SK-N-MC (cell line): ENCODE results near the gene CALN1.

Experiments
- EZH2 ChIP-seq: fragments of 200-600 bp; sonication (generic); IDR thresholded peaks from one replicate; pipeline ENCODE4 v1.6.1; 2017; ENCODE audit warnings: antibody characterized with exemption
- POLR2AphosphoS5 ChIP-seq: IDR thresholded peaks from 2 replicates; pipeline ENCODE4 v1.6.1; 2012; ENCODE audit warnings: mild to moderate bottlenecking, low read depth, low read length, borderline replicate concordance

DNA sequence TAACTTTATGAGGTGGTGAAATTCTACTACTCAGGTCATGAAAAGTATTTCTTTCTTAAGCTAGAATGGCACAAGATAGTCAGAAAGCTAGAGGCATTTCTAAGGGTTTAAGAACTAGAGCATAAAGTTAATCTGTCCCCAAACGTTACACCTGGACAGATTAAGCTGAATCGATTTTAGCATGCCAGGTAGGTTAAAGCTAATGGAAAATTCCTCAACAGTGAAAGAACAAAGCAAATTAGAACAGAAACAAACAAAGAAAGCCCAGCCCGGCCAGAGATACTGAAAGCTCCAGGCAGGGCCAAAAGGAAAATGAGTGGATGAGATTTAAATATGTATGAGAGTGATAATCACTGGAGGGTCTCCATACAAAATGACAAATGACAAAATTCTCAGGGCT lies 293.8 kb downstream of the CALN1 start:
- TF ChIP-seq POLR2AphosphoS5 (no peak), EZH2 (no peak)
